ENCODE data around the gene CAT. TPM values are rescaled to one million over a fixed set of nuclear protein-coding genes. Genes with fewer than 3 reads are reported as not detected.
A peak's percentile ranks its signal among the peaks of the same experiment; 100 is the strongest.

Gene CAT
- total RNA-seq, 1 experiment from 2014 or later: 53.9 TPM

- H3K36me3 ChIP-seq: no peaks in the 10 kb centered on the region
- peaks cover 30% of the 10 kb centered on the region for H3K27me3 ChIP-seq (replicated peaks)
- DNase-seq (ENCODE audit: low read depth in 1 of 2, low spot score in 2 of 2): no peak
- H3K27ac ChIP-seq: no peak overlapping the region
- H3K4me3 ChIP-seq: no peak overlapping the region
- H3K9me3 ChIP-seq (replicated peaks): no peaks in the 10 kb centered on the region
- no peaks in the 10 kb centered on the region for H3K4me1 ChIP-seq (replicated peaks)
Measured at GRCh38 chr11:34480314-34480713, 41.6 kb downstream of the CAT start.

- H3K4me1 ChIP-seq (replicated peaks): no peaks in the 10 kb centered on the region
- H3K9me3 ChIP-seq (replicated peaks): no peaks in the 10 kb centered on the region
- no peak overlapping the region for H3K27ac ChIP-seq
- H3K4me3 ChIP-seq: no peak overlapping the region
- H3K27me3 ChIP-seq (replicated peaks): peaks cover 30% of the 10 kb centered on the region
- no peaks in the 10 kb centered on the region for H3K36me3 ChIP-seq
- no peak for DNase-seq (ENCODE audit: low read depth in 1 of 2, low spot score in 2 of 2)
Measured at GRCh38 chr11:34481307-34481706, 42.6 kb downstream of the CAT start.

GRCh38 chr11:34483106-34483874 is 44.6 kb downstream of the CAT start:
- H3K4me1 ChIP-seq (replicated peaks): no peaks in the 10 kb centered on the region
- no peaks in the 10 kb centered on the region for H3K9me3 ChIP-seq (replicated peaks)
- peak in 1 of 2 experiments; percentile 22 for DNase-seq (ENCODE audit: low read depth in 1 of 2, low spot score in 2 of 2)
- peaks cover 22% of the 10 kb centered on the region for H3K27me3 ChIP-seq (replicated peaks)
- H3K27ac ChIP-seq: no peak overlapping the region
- H3K36me3 ChIP-seq: no peaks in the 10 kb centered on the region
- H3K4me3 ChIP-seq: no peak overlapping the region

GRCh38 chr11:34487430-34487829 is 48.7 kb downstream of the CAT start:
- Histone ChIP-seq H3K27me3 (replicated peaks) (no peaks in the 10 kb centered on the region), H3K36me3 (no peaks in the 10 kb centered on the region), H3K9me3 (replicated peaks) (no peaks in the 10 kb centered on the region), H3K27ac (no peak overlapping the region), H3K4me1 (replicated peaks) (no peaks in the 10 kb centered on the region), H3K4me3 (no peak overlapping the region)
- DNase-seq (ENCODE audit: low read depth in 1 of 2, low spot score in 2 of 2): no peak

GRCh38 chr11:34488855-34489557 is 50.3 kb downstream of the CAT start:
- Histone ChIP-seq H3K4me3 (no peak overlapping the region), H3K27ac (no peak overlapping the region), H3K9me3 (replicated peaks) (no peaks in the 10 kb centered on the region), H3K4me1 (replicated peaks) (no peaks in the 10 kb centered on the region), H3K27me3 (replicated peaks) (no peaks in the 10 kb centered on the region), H3K36me3 (no peaks in the 10 kb centered on the region)
- peak in 1 of 2 experiments; percentile 35 for DNase-seq (ENCODE audit: low read depth in 1 of 2, low spot score in 2 of 2)

- Histone ChIP-seq H3K4me3 (no peak overlapping the region), H3K27me3 (replicated peaks) (no peaks in the 10 kb centered on the region)
- no peak for DNase-seq (ENCODE audit: low read depth in 1 of 2, low spot score in 2 of 2)
Measured at GRCh38 chr11:34490304-34490703, 51.6 kb downstream of the CAT start.

GRCh38 chr11:34492806-34493414 is 54.2 kb downstream of the CAT start:
- H3K4me3 ChIP-seq: no peak overlapping the region
- H3K27me3 ChIP-seq (replicated peaks): peaks cover 5% of the 10 kb centered on the region
- H3K36me3 ChIP-seq: no peaks in the 10 kb centered on the region
- no peaks in the 10 kb centered on the region for H3K9me3 ChIP-seq (replicated peaks)
- peak in 1 of 2 experiments; percentile 53 for DNase-seq (ENCODE audit: low read depth in 1 of 2, low spot score in 2 of 2)
- no peak overlapping the region for H3K27ac ChIP-seq
- no peaks in the 10 kb centered on the region for H3K4me1 ChIP-seq (replicated peaks)

More at GRCh38 chr11:34490304-34490703, 51.6 kb downstream of the CAT start:
- Histone ChIP-seq H3K36me3 (no peaks in the 10 kb centered on the region), H3K27ac (no peak overlapping the region), H3K4me1 (replicated peaks) (no peaks in the 10 kb centered on the region), H3K9me3 (replicated peaks) (no peaks in the 10 kb centered on the region)

GRCh38 chr11:34493468-34493867 is 54.7 kb downstream of the CAT start:
- Histone ChIP-seq H3K4me1 (replicated peaks) (no peaks in the 10 kb centered on the region), H3K4me3 (no peak overlapping the region), H3K36me3 (no peaks in the 10 kb centered on the region), H3K9me3 (replicated peaks) (no peaks in the 10 kb centered on the region), H3K27ac (no peak overlapping the region), H3K27me3 (replicated peaks) (peaks cover 8% of the 10 kb centered on the region)
- no peak for DNase-seq (ENCODE audit: low read depth in 1 of 2, low spot score in 2 of 2)

GRCh38 chr11:34493926-34494595 is 55.3 kb downstream of the CAT start:
- no peaks in the 10 kb centered on the region for H3K36me3 ChIP-seq
- no peak overlapping the region for H3K4me3 ChIP-seq
- no peak for DNase-seq (ENCODE audit: low read depth in 1 of 2, low spot score in 2 of 2)

GRCh38 chr11:34495239-34495723 is 56.5 kb downstream of the CAT start:
- Histone ChIP-seq H3K9me3 (replicated peaks) (no peaks in the 10 kb centered on the region), H3K4me3 (no peak overlapping the region), H3K27ac (no peak overlapping the region), H3K36me3 (no peaks in the 10 kb centered on the region), H3K27me3 (replicated peaks) (peaks cover 8% of the 10 kb centered on the region), H3K4me1 (replicated peaks) (no peaks in the 10 kb centered on the region)
- DNase-seq (ENCODE audit: low read depth in 1 of 2, low spot score in 2 of 2): no peak

More at GRCh38 chr11:34493926-34494595, 55.3 kb downstream of the CAT start:
- no peaks in the 10 kb centered on the region for H3K9me3 ChIP-seq (replicated peaks)
- no peak overlapping the region for H3K27ac ChIP-seq
- H3K27me3 ChIP-seq (replicated peaks): peaks cover 8% of the 10 kb centered on the region
- H3K4me1 ChIP-seq (replicated peaks): no peaks in the 10 kb centered on the region

GRCh38 chr11:34495724-34496377 is 57.1 kb downstream of the CAT start:
- Histone ChIP-seq H3K27ac (no peak overlapping the region), H3K4me1 (replicated peaks) (no peaks in the 10 kb centered on the region), H3K4me3 (no peak overlapping the region), H3K9me3 (replicated peaks) (no peaks in the 10 kb centered on the region), H3K27me3 (replicated peaks) (peaks cover 8% of the 10 kb centered on the region), H3K36me3 (no peaks in the 10 kb centered on the region)
- no peak for DNase-seq (ENCODE audit: low read depth in 1 of 2, low spot score in 2 of 2)

GRCh38 chr11:34499719-34500500 is 61.2 kb downstream of the CAT start:
- Histone ChIP-seq H3K36me3 (no peaks in the 10 kb centered on the region), H3K27ac (no peak overlapping the region), H3K4me3 (no peak overlapping the region), H3K27me3 (replicated peaks) (peaks cover 8% of the 10 kb centered on the region), H3K9me3 (replicated peaks) (no peaks in the 10 kb centered on the region), H3K4me1 (replicated peaks) (no peaks in the 10 kb centered on the region)
- no peak for DNase-seq (ENCODE audit: low read depth in 1 of 2, low spot score in 2 of 2)
